GM23338 (cell line): ENCODE measurements around the gene COL9A1. TPM values are rescaled to one million over a fixed set of nuclear protein-coding genes. Genes with fewer than 3 reads are reported as not detected.

Experiments
- ATAC-seq: fragments of 200-7000 bp; cut with Tn5 transposase; 3 replicates; pipeline ENCODE4 v1.9.1; 2020
- DNase-seq: peaks from one replicate; pipeline ENCODE4 v3.0.0-alpha.2; 2015; ENCODE audit warnings: low spot score
- H2AFZ ChIP-seq: fragments of 200-600 bp; sonication (generic); 2 replicates; pipeline ENCODE4 v1.8.0; 2016; ENCODE audit warnings: antibody characterized with exemption, mild to moderate bottlenecking, moderate library complexity
- H3F3A ChIP-seq: fragments of 200-600 bp; sonication (generic); replicated peaks from 2 replicates; pipeline ENCODE4 v1.8.0; 2017; ENCODE audit warnings: antibody characterized with exemption, mixed run types, low read depth
- H3K27ac ChIP-seq: fragments of 200-600 bp; sonication (generic); 2 replicates; pipeline ENCODE4 v1.6.1; 2016; ENCODE audit warnings: low read depth
- H3K27me3 ChIP-seq: fragments of 200-600 bp; sonication (generic); 2 replicates; pipeline ENCODE4 v1.8.0; 2016; ENCODE audit warnings: mild to moderate bottlenecking, mixed run types, moderate library complexity; ENCODE audit not compliant: insufficient read depth
- H3K36me3 ChIP-seq: fragments of 200-600 bp; sonication (generic); 2 replicates; pipeline ENCODE4 v1.8.0; 2016; ENCODE audit warnings: mild to moderate bottlenecking; ENCODE audit not compliant: insufficient read depth
- H3K4me1 ChIP-seq: fragments of 200-600 bp; sonication (generic); 2 replicates; pipeline ENCODE4 v1.8.0; 2016; ENCODE audit warnings: mild to moderate bottlenecking, moderate library complexity; ENCODE audit not compliant: insufficient read depth
- H3K4me2 ChIP-seq: fragments of 200-600 bp; sonication (generic); 2 replicates; pipeline ENCODE4 v1.7.1; 2017; ENCODE audit warnings: mixed run types
- H3K4me3 ChIP-seq: fragments of 200-600 bp; sonication (generic); 2 replicates; pipeline ENCODE4 v1.6.1; 2016; ENCODE audit warnings: mixed run types
- H3K79me2 ChIP-seq: fragments of 200-600 bp; sonication (generic); replicated peaks from 2 replicates; pipeline ENCODE4 v1.8.0; 2017; ENCODE audit warnings: mild to moderate bottlenecking; ENCODE audit not compliant: insufficient read depth
- H3K9me2 ChIP-seq: fragments of 200-600 bp; sonication (generic); 2 replicates; pipeline ENCODE4 v1.8.0; 2017; ENCODE audit not compliant: insufficient read depth
- H4K20me1 ChIP-seq: fragments of 200-600 bp; sonication (generic); replicated peaks from 2 replicates; pipeline ENCODE4 v1.8.0; 2017; ENCODE audit warnings: mild to moderate bottlenecking; ENCODE audit not compliant: insufficient read depth
- H3K27ac Mint-ChIP-seq: 2 replicates; pipeline ENCODE4 v1.8.0; 2020; ENCODE audit warnings: inconsistent platforms, mild to moderate bottlenecking, moderate library complexity, mixed read lengths
- H3K27me3 Mint-ChIP-seq: 3 replicates; pipeline ENCODE4 v1.8.0; 2022; ENCODE audit warnings: low read depth, mild to moderate bottlenecking, moderate library complexity, mixed read lengths, inconsistent platforms; ENCODE audit not compliant: insufficient read depth, poor library complexity
- H3K36me3 Mint-ChIP-seq: 3 replicates; pipeline ENCODE4 v1.8.0; 2021; ENCODE audit warnings: low read depth, mild to moderate bottlenecking, inconsistent platforms, moderate library complexity, mixed read lengths
- H3K4me1 Mint-ChIP-seq: 3 replicates; pipeline ENCODE4 v1.8.0; 2020; ENCODE audit warnings: mild to moderate bottlenecking, inconsistent platforms, mixed read lengths
- H3K4me3 Mint-ChIP-seq: 3 replicates; pipeline ENCODE4 v1.8.0; 2021; ENCODE audit warnings: moderate library complexity, mild to moderate bottlenecking, inconsistent platforms, mixed read lengths
- H3K9me3 Mint-ChIP-seq: 3 replicates; pipeline ENCODE4 v1.8.0; 2020; ENCODE audit warnings: moderate library complexity, mild to moderate bottlenecking, inconsistent platforms, mixed read lengths
- CTCF ChIP-seq, 2 experiments: fragments of 200-600 bp in 1 of 2; sonication (generic) in 1 of 2; conservative IDR thresholded peaks; 2 replicates each; pipeline versions ENCODE4 v1.5.1 to v1.6.1; 2016 to 2017; ENCODE audit warnings: antibody characterized with exemption in 2 of 2, low read depth in 2 of 2, mild to moderate bottlenecking in 2 of 2, moderate library complexity in 1 of 2
- REST ChIP-seq: IDR thresholded peaks from one replicate; pipeline ENCODE4 v1.6.1; 2018; ENCODE audit warnings: antibody characterized with exemption; ENCODE audit not compliant: unreplicated experiment
- ZNF114 ChIP-seq: fragments of 250-450 bp; sonication (Bioruptor Pico); IDR thresholded peaks from 2 replicates; pipeline ENCODE4 v1.5.0; 2020; ENCODE audit warnings: mild to moderate bottlenecking, moderate library complexity
- ZNF331 ChIP-seq: fragments of 250-450 bp; sonication (Bioruptor Pico); IDR thresholded peaks from 2 replicates; pipeline ENCODE4 v1.5.0; 2020; ENCODE audit warnings: low read depth, mild to moderate bottlenecking, moderate library complexity
- polyA plus RNA-seq: library from polyadenylated mRNA; unstranded; fragments of >200 nt; fragmentation: Nextera tagmentation; extraction: Ambion mirVana; gene quantifications from 2 replicates; pipeline ENCODE4 v1.2.1, GENCODE V29; 2016
- total RNA-seq: library from RNA; depleted of rRNA; stranded (reverse); fragments of >200 nt; shearing (Covaris generic); gene quantifications from 2 replicates; pipeline ENCODE4 v1.2.3, GENCODE V29; 2014
- TF ChIP-seq, protein P1 (sequence below): fragments of 250-450 bp; sonication (Bioruptor Pico); IDR thresholded peaks from 2 replicates; pipeline ENCODE4 v1.5.0; 2020; ENCODE audit warnings: mild to moderate bottlenecking, moderate library complexity

Gene COL9A1
- total and polyA plus RNA-seq, 2 experiments from 2014 or later = 16.0 to 20.3 TPM

- TF ChIP-seq, protein P1, sequence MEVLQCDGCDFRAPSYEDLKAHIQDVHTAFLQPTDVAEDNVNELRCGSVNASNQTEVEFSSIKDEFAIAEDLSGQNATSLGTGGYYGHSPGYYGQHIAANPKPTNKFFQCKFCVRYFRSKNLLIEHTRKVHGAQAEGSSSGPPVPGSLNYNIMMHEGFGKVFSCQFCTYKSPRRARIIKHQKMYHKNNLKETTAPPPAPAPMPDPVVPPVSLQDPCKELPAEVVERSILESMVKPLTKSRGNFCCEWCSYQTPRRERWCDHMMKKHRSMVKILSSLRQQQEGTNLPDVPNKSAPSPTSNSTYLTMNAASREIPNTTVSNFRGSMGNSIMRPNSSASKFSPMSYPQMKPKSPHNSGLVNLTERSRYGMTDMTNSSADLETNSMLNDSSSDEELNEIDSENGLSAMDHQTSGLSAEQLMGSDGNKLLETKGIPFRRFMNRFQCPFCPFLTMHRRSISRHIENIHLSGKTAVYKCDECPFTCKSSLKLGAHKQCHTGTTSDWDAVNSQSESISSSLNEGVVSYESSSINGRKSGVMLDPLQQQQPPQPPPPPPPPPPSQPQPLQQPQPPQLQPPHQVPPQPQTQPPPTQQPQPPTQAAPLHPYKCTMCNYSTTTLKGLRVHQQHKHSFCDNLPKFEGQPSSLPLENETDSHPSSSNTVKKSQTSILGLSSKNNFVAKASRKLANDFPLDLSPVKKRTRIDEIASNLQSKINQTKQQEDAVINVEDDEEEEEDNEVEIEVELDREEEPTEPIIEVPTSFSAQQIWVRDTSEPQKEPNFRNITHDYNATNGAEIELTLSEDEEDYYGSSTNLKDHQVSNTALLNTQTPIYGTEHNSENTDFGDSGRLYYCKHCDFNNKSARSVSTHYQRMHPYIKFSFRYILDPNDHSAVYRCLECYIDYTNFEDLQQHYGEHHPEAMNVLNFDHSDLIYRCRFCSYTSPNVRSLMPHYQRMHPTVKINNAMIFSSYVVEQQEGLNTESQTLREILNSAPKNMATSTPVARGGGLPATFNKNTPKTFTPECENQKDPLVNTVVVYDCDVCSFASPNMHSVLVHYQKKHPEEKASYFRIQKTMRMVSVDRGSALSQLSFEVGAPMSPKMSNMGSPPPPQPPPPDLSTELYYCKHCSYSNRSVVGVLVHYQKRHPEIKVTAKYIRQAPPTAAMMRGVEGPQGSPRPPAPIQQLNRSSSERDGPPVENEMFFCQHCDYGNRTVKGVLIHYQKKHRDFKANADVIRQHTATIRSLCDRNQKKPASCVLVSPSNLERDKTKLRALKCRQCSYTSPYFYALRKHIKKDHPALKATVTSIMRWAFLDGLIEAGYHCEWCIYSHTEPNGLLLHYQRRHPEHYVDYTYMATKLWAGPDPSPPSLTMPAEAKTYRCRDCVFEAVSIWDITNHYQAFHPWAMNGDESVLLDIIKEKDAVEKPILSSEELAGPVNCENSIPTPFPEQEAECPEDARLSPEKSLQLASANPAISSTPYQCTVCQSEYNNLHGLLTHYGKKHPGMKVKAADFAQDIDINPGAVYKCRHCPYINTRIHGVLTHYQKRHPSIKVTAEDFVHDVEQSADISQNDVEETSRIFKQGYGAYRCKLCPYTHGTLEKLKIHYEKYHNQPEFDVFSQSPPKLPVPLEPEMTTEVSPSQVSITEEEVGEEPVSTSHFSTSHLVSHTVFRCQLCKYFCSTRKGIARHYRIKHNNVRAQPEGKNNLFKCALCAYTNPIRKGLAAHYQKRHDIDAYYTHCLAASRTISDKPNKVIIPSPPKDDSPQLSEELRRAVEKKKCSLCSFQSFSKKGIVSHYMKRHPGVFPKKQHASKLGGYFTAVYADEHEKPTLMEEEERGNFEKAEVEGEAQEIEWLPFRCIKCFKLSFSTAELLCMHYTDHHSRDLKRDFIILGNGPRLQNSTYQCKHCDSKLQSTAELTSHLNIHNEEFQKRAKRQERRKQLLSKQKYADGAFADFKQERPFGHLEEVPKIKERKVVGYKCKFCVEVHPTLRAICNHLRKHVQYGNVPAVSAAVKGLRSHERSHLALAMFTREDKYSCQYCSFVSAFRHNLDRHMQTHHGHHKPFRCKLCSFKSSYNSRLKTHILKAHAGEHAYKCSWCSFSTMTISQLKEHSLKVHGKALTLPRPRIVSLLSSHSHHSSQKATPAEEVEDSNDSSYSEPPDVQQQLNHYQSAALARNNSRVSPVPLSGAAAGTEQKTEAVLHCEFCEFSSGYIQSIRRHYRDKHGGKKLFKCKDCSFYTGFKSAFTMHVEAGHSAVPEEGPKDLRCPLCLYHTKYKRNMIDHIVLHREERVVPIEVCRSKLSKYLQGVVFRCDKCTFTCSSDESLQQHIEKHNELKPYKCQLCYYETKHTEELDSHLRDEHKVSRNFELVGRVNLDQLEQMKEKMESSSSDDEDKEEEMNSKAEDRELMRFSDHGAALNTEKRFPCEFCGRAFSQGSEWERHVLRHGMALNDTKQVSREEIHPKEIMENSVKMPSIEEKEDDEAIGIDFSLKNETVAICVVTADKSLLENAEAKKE (CRISPR knock-in tag) = no peak
Measured at GRCh38 chr6:70172252-70172651, 130.6 kb downstream of the COL9A1 start (continued).

GRCh38 chr6:70171236-70171635 lies 131.6 kb downstream of the COL9A1 start:
- peaks cover under 1% of the 10 kb centered on the region for H3K4me1 Mint-ChIP-seq
- H3K4me3 ChIP-seq = no peak overlapping the region
- H3K27me3 ChIP-seq = no peaks in the 10 kb centered on the region
- ATAC-seq = no peak
- no peaks in the 10 kb centered on the region for H4K20me1 ChIP-seq
- no peak overlapping the region for H2AFZ ChIP-seq
- H3K4me3 Mint-ChIP-seq = no peak overlapping the region
- no peaks in the 10 kb centered on the region for H3K4me1 ChIP-seq
- no peaks in the 10 kb centered on the region for H3K79me2 ChIP-seq
- H3K9me2 ChIP-seq = no peaks in the 10 kb centered on the region
- H3F3A ChIP-seq = no peaks in the 10 kb centered on the region
- no peak for DNase-seq
- no peaks in the 10 kb centered on the region for H3K9me3 Mint-ChIP-seq
- no peaks in the 10 kb centered on the region for H3K27me3 Mint-ChIP-seq
- H3K27ac Mint-ChIP-seq = no peak overlapping the region
- no peak overlapping the region for H3K27ac ChIP-seq
- no peaks in the 10 kb centered on the region for H3K36me3 Mint-ChIP-seq
- no peaks in the 10 kb centered on the region for H3K36me3 ChIP-seq
- no peak overlapping the region for H3K4me2 ChIP-seq
- no peak for TF ChIP-seq ZNF114 (CRISPR knock-in tag)
- TF ChIP-seq ZNF331 = no peak
- TF ChIP-seq CTCF (conservative IDR thresholded peaks at IDR 0.05; ENCODE audit: low read depth in 2 of 2) = no peak
- TF ChIP-seq REST = no peak
